HG02885 (cell line): ENCODE results near the gene RBMXL3.
"Not testable (repeated sequence)": the region's sequence is repeated elsewhere in the genome, so short reads cannot be mapped to it uniquely, and the experiment has no call there.

Experiments used
- ATAC-seq: cut with Tn5 transposase; IDR thresholded peaks from one replicate; pipeline ENCODE4 v1.9.1; 2021; ENCODE audit warnings: mild to moderate bottlenecking; ENCODE audit not compliant: unreplicated experiment, poor library complexity

RBMXL3 gene

DNA sequence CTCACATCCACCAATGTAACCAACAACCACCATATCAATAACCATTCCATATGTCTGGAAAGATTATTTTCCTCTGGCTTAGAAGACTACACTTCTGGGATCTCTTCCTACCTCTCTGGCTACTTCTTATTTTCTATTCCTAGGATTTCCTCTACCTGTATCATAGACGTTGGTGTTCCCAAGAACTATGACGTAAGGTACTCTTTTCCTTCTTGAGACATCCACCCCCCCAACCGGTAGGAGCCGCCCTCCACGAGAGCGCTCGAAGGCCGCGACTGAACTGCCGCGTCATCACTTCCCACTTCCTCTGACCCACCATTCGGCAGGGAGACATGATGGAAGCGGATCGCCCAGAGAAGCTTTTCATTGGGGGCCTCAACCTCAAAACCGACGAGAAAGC lies at the start of gene RBMXL3:
TSS of gene RBMXL3 (plus strand) at position 301 of the 400 bp plus-strand sequence. CDS start at position 333, 32 bp downstream.
- ATAC-seq, result no peak

- no peak for ATAC-seq
Observed at GRCh38 chrX:115142057-115142456, 47.2 kb upstream of the RBMXL3 start.

DNA sequence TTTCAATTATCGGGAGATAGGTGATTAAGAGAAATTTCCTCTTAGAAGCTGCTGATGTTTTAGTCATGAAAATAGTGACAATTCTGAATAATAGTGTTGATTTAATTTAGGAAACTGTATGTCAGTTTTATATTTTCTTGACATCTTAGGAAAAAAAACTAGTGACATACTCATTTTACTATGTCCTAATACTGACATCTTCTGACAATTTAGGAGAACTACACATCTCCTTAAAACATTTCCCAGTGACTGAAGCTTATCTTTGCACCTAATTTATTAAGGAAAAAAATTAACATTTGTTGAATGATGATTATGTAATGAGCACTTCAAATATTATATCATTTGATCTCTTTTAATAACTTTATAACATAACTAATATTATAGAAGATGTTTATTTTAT lies 42.0 kb upstream of the RBMXL3 start:
- ATAC-seq, result no peak

DNA sequence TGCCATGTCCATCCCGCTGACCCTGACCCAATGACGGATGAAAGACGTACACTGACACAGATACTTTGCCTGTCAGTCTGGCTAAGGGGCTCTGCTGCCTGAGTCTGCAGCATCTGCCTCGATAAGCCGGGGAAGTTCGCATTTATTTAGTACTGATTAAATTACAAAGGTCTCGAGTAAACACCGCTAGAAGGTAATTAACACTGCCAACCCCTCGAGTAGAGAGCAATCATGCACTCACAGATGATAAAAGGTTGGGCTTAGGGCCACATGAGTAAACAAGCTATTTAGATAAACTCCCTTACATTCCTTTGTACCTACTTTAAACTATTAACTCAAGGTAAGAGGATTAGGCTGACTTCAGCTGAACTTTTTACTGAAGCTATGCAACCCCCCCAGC lies 16.0 kb upstream of the RBMXL3 start:
- ATAC-seq, result no peak

DNA sequence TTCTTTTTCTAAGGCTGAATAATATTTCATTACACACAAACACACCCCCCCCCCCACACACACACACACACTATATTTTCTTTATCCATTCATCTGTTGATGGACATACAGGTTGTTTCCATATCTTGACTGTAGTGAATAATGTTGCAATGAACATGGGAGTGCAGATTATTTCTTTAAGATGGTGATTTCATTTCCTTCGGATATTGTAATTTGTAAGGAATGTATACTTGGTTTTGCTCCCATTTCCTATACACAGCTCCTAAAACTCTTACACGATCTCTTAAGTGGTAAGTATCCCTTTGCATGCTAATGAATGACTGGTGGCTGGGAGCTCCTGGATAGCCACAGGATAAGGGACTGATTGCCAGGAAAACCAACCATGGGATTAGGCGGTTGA lies 14.7 kb upstream of the RBMXL3 start:
- no peak for ATAC-seq

DNA sequence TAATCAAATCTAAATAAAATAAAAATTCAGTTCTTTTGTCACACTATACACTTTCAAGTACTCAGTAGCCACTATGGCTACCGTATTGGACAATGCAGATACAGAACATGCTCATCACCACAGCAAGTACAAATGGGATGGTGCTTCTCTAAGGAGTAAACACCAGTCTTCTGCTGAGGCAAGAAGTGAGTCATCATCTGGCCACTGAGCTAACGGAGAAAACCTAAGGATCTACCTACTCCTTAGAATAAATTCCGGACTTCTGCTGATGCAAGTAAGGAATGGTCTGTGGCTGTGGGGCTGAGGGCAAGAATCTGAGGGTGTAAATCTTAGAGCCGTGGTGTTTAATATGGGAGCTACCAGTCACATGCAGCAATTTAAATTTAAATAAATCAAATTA lies 11.3 kb upstream of the RBMXL3 start:
- no peak for ATAC-seq

GRCh38 chrX:115178473-115178872 lies 10.7 kb upstream of the RBMXL3 start:
- ATAC-seq, result no peak

DNA sequence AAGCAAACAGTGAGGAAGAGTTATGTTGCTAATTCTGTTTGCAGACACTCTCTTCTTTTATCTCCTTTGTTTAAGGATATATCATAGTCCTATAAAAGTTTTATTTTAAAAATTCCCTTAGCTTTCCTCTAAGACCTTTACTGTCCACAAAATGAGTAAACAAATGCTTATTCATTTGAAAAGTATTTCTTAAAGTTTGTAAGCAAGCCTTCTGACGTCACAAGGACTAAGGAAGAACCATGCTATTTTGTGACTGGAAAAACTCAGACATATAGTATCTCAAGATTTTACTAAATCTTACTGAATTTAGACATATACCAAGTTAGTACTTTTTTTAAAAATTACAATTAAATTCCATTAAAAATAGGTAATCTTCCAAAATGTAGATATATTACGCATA lies 5.2 kb upstream of the RBMXL3 start:
- ATAC-seq, result no peak

GRCh38 chrX:115189646-115190635 lies 731 bp downstream of the RBMXL3 start:
- ATAC-seq, result no peak

DNA sequence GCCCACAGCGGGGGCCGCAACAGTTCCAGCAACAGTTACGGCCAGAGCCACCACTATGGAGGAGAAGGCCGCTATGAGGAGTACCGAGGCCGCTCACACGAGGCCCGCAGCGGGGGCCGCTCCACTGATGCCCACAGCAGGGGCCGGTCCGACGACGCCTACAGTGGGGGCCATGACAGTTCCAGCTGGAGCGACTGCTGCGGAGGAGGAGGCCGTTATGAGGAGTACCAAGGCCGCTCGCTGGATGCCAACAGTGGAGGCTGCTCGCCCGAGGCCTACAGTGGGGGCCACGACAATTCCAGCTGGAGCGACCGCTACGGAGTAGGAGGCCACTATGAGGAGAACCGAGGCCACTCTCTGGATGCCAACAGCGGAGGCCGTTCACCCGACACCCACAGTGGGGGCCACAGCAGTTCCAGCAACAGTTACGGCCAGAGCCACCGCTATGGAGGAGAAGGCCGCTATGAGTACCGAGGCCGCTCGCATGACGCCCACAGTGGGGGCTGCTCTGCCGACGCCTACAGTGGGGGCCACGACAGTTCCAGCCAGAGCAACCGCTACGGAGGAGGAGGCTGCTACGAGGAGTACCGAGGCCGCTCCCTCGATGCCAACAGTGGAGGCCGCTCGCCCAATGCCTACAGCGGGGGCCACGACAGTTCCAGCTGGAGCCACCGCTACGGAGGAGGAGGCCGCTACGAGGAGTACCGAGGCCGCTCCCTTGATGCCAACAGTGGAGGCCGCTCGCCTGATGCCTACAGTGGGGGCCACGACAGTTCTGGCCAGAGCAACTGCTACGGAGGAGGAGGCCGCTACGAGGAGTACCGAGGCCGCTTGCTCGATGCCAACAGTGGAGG lies 1.7 kb downstream of the RBMXL3 start:
- ATAC-seq, result no peak

- no peak for ATAC-seq
Observed at GRCh38 chrX:115191490-115192243, 2.5 kb downstream of the RBMXL3 start.

DNA sequence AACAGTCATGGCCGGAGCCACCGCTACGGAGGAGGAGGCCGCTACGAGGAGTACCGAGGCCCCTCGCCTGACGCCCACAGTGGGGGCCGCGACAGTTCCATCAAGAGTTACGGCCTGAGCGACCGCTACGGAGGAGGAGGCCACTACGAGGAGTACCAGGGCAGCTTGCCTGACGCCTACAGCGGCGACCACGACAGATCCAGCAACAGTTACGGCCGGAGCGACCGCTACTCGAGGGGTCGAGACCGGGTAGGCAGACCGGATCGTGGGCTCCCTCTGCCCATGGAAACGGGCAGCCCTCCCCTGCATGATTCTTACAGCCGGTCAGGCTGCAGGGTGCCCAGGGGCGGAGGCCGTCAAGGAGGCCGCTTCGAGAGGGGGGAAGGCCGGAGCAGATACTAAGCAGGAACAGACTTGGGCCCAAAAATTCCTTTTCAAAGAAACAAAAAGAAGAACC lies 3.1 kb downstream of the RBMXL3 start:
- ATAC-seq, result no peak

GRCh38 chrX:115204040-115204439 lies 14.8 kb downstream of the RBMXL3 start:
- ATAC-seq, result no peak

DNA sequence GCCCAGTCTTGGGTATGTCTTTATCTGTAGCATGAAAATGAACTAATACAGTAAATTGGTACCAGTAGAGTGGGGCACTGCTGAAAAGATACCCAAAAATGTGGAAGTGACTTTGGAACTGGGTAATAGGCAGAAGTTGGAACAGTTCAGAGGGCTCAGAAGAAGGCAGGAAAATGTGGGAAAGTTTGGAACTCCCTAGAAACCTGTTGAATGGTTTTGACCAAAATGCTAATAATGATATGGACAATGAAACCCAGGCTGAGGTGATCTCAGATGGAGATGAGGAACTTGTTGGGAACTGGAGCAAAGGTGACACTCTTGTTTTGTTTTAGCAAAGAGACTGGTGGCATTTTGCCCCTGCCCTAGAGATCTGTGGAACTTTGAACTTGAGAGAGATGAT lies 20.3 kb downstream of the RBMXL3 start:
- ATAC-seq, result not testable (repeated sequence)

- no peak for ATAC-seq
Observed at GRCh38 chrX:115214151-115214550, 24.9 kb downstream of the RBMXL3 start.

GRCh38 chrX:115214605-115215004 lies 25.4 kb downstream of the RBMXL3 start:
- ATAC-seq, result no peak

- ATAC-seq, result not testable (repeated sequence)
Observed at GRCh38 chrX:115217346-115217745, 28.1 kb downstream of the RBMXL3 start.

DNA sequence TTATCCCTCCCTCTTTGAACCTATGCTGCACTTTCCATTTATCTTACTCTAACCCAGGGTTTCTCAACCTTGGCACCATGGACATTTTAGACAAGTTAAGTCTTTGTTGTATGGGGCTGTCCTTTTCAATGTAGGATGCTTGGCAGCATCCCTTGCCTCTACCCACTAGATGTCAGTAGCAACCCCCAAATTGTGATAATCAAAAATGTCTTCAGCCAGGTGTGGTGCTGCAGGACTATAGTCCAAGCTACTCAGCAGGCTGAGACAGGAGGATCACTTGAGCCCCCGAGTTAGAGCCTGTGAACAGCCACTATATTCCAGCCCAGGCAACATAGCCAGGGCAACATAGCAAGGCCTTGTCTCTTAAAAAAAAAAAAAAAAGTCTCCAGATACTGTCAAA lies 37.7 kb downstream of the RBMXL3 start:
- no peak for ATAC-seq

DNA sequence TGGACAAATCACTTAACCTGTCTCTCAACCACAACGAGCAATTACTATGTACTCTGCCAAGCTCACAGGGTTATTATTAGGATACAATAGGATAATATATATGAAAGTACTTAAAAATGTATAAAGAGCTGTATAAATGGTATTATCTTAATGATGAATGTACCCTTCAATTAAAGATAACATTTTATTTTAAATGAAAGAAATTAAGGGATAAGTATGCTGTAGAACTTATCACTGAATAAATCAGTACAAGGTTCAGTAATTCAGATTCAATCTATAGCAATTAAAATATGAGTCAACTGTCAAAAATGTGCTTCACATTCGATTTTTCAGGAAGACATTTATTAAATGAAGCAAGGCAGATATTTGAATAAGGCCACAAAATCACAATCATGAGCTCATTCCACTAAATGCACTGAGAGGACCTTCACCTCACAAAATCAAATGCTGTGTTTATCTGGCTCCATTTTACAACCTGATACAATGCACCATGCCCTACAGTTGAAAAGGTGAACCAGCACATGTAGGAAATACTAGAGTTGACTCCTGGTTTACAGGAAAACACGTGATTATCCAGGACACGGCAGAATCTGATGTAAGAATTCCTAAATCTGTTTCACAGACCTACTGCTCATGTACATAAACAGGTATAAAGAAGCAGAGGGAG lies 40.3 kb downstream of the RBMXL3 start:
- ATAC-seq, result no peak
